HCT116 (cell line): ENCODE measurements around the gene NEB. TPM values are rescaled to one million over a fixed set of nuclear protein-coding genes. Genes with fewer than 3 reads are reported as not detected.

ENCODE experiments used
- ATAC-seq: fragments of 200-7000 bp; cut with Tn5 transposase; 2 replicates; pipeline ENCODE4 v1.9.1; 2020; ENCODE audit warnings: mild to moderate bottlenecking, moderate library complexity
- BruUV-seq: library from RNA; stranded (reverse); fragments of 400-500 nt; replicated peaks from 2 replicates; lab custom pipeline; 2021; lab: Mats Ljungman, UMichigan
- CTCF ChIA-PET: fragments of 300-600 bp; sonication (Branson Sonifier 250); formaldehyde crosslinking; loops from one replicate; lab custom pipeline; 2021; ENCODE audit warnings: antibody characterized with exemption; lab: Charles Lee
- POLR2A ChIA-PET: fragments of 300-600, 350-600 bp; sonication (Branson Sonifier 250); formaldehyde crosslinking; loops from one replicate; lab custom pipeline; 2021; ENCODE audit warnings: antibody characterized with exemption; lab: Charles Lee
- RAD21 ChIA-PET, 2 experiments: fragments of 300-600 bp; sonication (Branson Sonifier 250); formaldehyde crosslinking; loops; one replicate each; lab custom pipeline; 2023; ENCODE audit warnings: low total read pairs in 2 of 2; ENCODE audit not compliant: uncharacterized antibody in 2 of 2, unreplicated experiment in 2 of 2, low non-redundant PET in 1 of 2; lab: Charles Lee
- DNase-seq: peaks from one replicate; pipeline ENCODE4 v3.0.0-alpha.2; 2010; ENCODE audit warnings: low read depth, low spot score
- H2AFZ ChIP-seq: fragments of 200-600 bp; shearing (Covaris generic), sonication (generic); 2 replicates; pipeline ENCODE4 v1.6.1; 2017; ENCODE audit warnings: low read depth, mixed run types, mixed read lengths, antibody characterized with exemption, low read length; ENCODE audit not compliant: poor library complexity, severe bottlenecking
- H3K27ac ChIP-seq: 2 replicates; pipeline ENCODE4 v1.5.1; 2012; ENCODE audit warnings: low read depth, low read length
- H3K27me3 ChIP-seq: fragments of 200-600 bp; sonication (generic); 2 replicates; pipeline ENCODE4 v1.6.1; 2016; ENCODE audit warnings: mixed run types, low read length, mixed read lengths; ENCODE audit not compliant: insufficient read depth
- H3K36me3 ChIP-seq, 2 experiments: fragments of 200-500 bp in 1 of 2; fragments of 200-600 bp in 1 of 2; sonication (Bioruptor generic) in 1 of 2; sonication (generic) in 1 of 2; 2 replicates each; pipeline versions ENCODE4 v1.5.1 to v1.6.1; 2014 to 2016; ENCODE audit warnings: low read length in 2 of 2, inconsistent platforms in 1 of 2, mixed read lengths in 1 of 2, mixed run types in 1 of 2; ENCODE audit not compliant: insufficient read depth in 2 of 2, control insufficient read depth in 1 of 2
- H3K4me1 ChIP-seq, 2 experiments: fragments of 200-600 bp in 1 of 2; sonication (generic) in 1 of 2; 2 replicates each; pipeline versions ENCODE4 v1.5.1 to v1.6.1; 2012 to 2017; ENCODE audit warnings: low read length in 2 of 2, inconsistent platforms in 1 of 2, mild to moderate bottlenecking in 1 of 2, mixed read lengths in 1 of 2, mixed run types in 1 of 2, moderate library complexity in 1 of 2; ENCODE audit not compliant: insufficient read depth in 2 of 2, control insufficient read depth in 1 of 2
- H3K4me2 ChIP-seq: fragments of 200-600 bp; sonication (generic); 2 replicates; pipeline ENCODE4 v1.6.1; 2017; ENCODE audit warnings: mixed run types, low read length, mixed read lengths
- H3K4me3 ChIP-seq, 2 experiments: fragments of 200-600 bp in 1 of 2; sonication (generic) in 1 of 2; replicated peaks in 1 of 2; 2 replicates each; pipeline ENCODE4 v1.5.1; 2011 to 2016; ENCODE audit warnings: low read length in 2 of 2, control low read depth in 1 of 2, low read depth in 1 of 2, mild to moderate bottlenecking in 1 of 2, mixed read lengths in 1 of 2, mixed run types in 1 of 2
- H3K79me2 ChIP-seq: fragments of 200-600 bp; sonication (generic); 2 replicates; pipeline ENCODE4 v1.6.1; 2017; ENCODE audit warnings: mild to moderate bottlenecking, mixed run types, low read length, moderate library complexity, mixed read lengths; ENCODE audit not compliant: insufficient read depth
- H3K9ac ChIP-seq: fragments of 200-600 bp; sonication (generic); 2 replicates; pipeline ENCODE4 v1.6.1; 2016; ENCODE audit warnings: low read length, mixed read lengths
- H3K9me2 ChIP-seq: fragments of 200-600 bp; sonication (generic), shearing (Covaris generic); 2 replicates; pipeline ENCODE4 v1.6.1; 2017; ENCODE audit warnings: mixed run types, mild to moderate bottlenecking, moderate library complexity; ENCODE audit not compliant: insufficient read depth
- H3K9me3 ChIP-seq, 2 experiments: fragments of 200-500 bp in 1 of 2; fragments of 200-600 bp in 1 of 2; sonication (Bioruptor generic) in 1 of 2; sonication (generic) in 1 of 2; 2 replicates each; pipeline ENCODE4 v1.6.1; 2014 to 2017; ENCODE audit warnings: low read length in 2 of 2, mixed read lengths in 2 of 2, inconsistent platforms in 1 of 2, low read depth in 1 of 2, mild to moderate bottlenecking in 1 of 2, mixed run types in 1 of 2, moderate library complexity in 1 of 2; ENCODE audit not compliant: control insufficient read depth in 1 of 2, insufficient read depth in 1 of 2
- H4K20me1 ChIP-seq: fragments of 200-600 bp; sonication (generic), shearing (Covaris generic); 2 replicates; pipeline ENCODE4 v1.6.1; 2017; ENCODE audit warnings: mixed run types, mild to moderate bottlenecking, moderate library complexity; ENCODE audit not compliant: insufficient read depth
- ELF1 ChIP-seq: IDR thresholded peaks from 2 replicates; pipeline ENCODE4 v1.6.1; 2012; ENCODE audit warnings: low read depth, borderline replicate concordance
- FOSL1 ChIP-seq: IDR thresholded peaks from 2 replicates; pipeline ENCODE4 v1.6.1; 2012; ENCODE audit warnings: low read depth
- POLR2A ChIP-seq: IDR thresholded peaks from 2 replicates; pipeline ENCODE4 v1.7.0; 2011; ENCODE audit warnings: borderline replicate concordance; ENCODE audit not compliant: insufficient read depth, insufficient read length; ENCODE audit errors: extremely low read depth
- RAD21 ChIP-seq: IDR thresholded peaks from 2 replicates; pipeline ENCODE4 v1.6.1; 2012; ENCODE audit warnings: low read depth, mild to moderate bottlenecking
- SP1 ChIP-seq: IDR thresholded peaks from 2 replicates; pipeline ENCODE4 v1.6.1; 2012; ENCODE audit warnings: low read depth
- YY1 ChIP-seq: IDR thresholded peaks from 2 replicates; pipeline ENCODE4 v1.6.1; 2011; ENCODE audit warnings: low read length, low read depth, moderate library complexity, mild to moderate bottlenecking; ENCODE audit not compliant: insufficient replicate concordance; ENCODE audit errors: extremely low read depth
- ZFX ChIP-seq: fragments of 450-650 bp; IDR thresholded peaks from 2 replicates; pipeline ENCODE4 v1.6.1; 2017
- ZNF274 ChIP-seq: fragments of 200-500 bp; sonication (Bioruptor generic); IDR thresholded peaks from 2 replicates; pipeline ENCODE4 v1.6.1; 2014; ENCODE audit warnings: mild to moderate bottlenecking, low read depth, low read length, inconsistent platforms
- intact Hi-C: fragments of 100-400 bp; cut with micrococcal nuclease; formaldehyde crosslinking; loops from 2 replicates; pipeline ENCODE4 v1.10.0; 2022
- total RNA-seq: library from RNA; stranded (reverse); gene quantifications from one replicate; pipeline ENCODE4 v1.2.1, GENCODE V29; 2021; ENCODE audit not compliant: unreplicated experiment
- TF ChIP-seq, protein P1 (sequence below): IDR thresholded peaks from 2 replicates; pipeline ENCODE4 v1.6.1; 2012
- TF ChIP-seq, protein P2 (sequence below): IDR thresholded peaks from 2 replicates; pipeline ENCODE4 v1.6.1; 2011; ENCODE audit warnings: mild to moderate bottlenecking, low read length, moderate library complexity; ENCODE audit not compliant: insufficient replicate concordance; ENCODE audit errors: extremely low read depth
- TF ChIP-seq, protein P3 (sequence below), 3 experiments: fragments of 200-600 bp in 1 of 3; sonication (generic) in 1 of 3; IDR thresholded peaks in 2 of 3; conservative IDR thresholded peaks in 1 of 3; 2 replicates each; pipeline ENCODE4 v1.5.1; 2012 to 2017; ENCODE audit warnings: low read depth in 2 of 3, low read length in 2 of 3, antibody characterized with exemption in 1 of 3, borderline replicate concordance in 1 of 3, control low read depth in 1 of 3, mild to moderate bottlenecking in 1 of 3, mixed read lengths in 1 of 3, mixed run types in 1 of 3, moderate library complexity in 1 of 3; ENCODE audit not compliant: insufficient read depth in 1 of 3

Gene NEB
- total RNA-seq, 1 experiment from 2014 or later: 0.34 TPM

DNA sequence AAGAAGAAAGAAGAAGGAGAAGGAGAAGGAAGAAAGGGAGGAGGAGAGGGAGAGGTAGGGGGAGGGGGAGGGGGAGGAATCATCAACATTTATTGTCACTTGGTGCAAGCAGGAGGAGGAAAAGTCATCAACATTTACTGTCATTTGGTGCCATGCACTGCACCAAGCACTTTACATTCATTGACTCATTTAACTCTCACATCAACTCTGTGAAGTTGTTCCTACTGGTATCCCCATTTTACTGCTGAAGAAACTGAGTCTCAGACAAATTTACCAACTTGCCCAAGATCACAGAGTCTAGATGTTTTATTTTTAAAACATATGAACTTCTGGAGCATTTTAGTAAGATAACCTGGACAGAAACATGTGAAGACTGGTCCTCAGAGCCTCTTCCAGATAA, 46.7 kb upstream of the NEB start:
- ATAC-seq: no peak
- RAD21 ChIA-PET: no interaction called here

More for the DNA sequence above, 46.7 kb upstream of the NEB start:
- H3K4me1 ChIP-seq: no peaks in the 10 kb centered on the region
- no peaks in the 10 kb centered on the region for H3K27me3 ChIP-seq
- no peak overlapping the region for H3K4me3 ChIP-seq
- H3K79me2 ChIP-seq: no peaks in the 10 kb centered on the region
- no peaks in the 10 kb centered on the region for H3K9me2 ChIP-seq
- ChIA-PET CTCF (no interaction called here), POLR2A (no interaction called here)
- no peaks in the 10 kb centered on the region for H3K9me3 ChIP-seq
- BruUV-seq: no TSS peak
- no peak overlapping the region for H3K9ac ChIP-seq
- TF ChIP-seq POLR2A: no peak
- TF ChIP-seq RAD21: no peak
- no peak for TF ChIP-seq ZFX
- no peak for TF ChIP-seq SP1
- TF ChIP-seq, protein P1, sequence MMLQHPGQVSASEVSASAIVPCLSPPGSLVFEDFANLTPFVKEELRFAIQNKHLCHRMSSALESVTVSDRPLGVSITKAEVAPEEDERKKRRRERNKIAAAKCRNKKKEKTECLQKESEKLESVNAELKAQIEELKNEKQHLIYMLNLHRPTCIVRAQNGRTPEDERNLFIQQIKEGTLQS: no peak
- TF ChIP-seq FOSL1: no peak
- TF ChIP-seq, protein P2, sequence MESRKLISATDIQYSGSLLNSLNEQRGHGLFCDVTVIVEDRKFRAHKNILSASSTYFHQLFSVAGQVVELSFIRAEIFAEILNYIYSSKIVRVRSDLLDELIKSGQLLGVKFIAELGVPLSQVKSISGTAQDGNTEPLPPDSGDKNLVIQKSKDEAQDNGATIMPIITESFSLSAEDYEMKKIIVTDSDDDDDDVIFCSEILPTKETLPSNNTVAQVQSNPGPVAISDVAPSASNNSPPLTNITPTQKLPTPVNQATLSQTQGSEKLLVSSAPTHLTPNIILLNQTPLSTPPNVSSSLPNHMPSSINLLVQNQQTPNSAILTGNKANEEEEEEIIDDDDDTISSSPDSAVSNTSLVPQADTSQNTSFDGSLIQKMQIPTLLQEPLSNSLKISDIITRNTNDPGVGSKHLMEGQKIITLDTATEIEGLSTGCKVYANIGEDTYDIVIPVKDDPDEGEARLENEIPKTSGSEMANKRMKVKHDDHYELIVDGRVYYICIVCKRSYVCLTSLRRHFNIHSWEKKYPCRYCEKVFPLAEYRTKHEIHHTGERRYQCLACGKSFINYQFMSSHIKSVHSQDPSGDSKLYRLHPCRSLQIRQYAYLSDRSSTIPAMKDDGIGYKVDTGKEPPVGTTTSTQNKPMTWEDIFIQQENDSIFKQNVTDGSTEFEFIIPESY: no peak
- TF ChIP-seq, protein P3, sequence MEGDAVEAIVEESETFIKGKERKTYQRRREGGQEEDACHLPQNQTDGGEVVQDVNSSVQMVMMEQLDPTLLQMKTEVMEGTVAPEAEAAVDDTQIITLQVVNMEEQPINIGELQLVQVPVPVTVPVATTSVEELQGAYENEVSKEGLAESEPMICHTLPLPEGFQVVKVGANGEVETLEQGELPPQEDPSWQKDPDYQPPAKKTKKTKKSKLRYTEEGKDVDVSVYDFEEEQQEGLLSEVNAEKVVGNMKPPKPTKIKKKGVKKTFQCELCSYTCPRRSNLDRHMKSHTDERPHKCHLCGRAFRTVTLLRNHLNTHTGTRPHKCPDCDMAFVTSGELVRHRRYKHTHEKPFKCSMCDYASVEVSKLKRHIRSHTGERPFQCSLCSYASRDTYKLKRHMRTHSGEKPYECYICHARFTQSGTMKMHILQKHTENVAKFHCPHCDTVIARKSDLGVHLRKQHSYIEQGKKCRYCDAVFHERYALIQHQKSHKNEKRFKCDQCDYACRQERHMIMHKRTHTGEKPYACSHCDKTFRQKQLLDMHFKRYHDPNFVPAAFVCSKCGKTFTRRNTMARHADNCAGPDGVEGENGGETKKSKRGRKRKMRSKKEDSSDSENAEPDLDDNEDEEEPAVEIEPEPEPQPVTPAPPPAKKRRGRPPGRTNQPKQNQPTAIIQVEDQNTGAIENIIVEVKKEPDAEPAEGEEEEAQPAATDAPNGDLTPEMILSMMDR (IDR thresholded peaks at IDR 0.05 in 2 of 3, conservative IDR thresholded peaks at IDR 0.05 in 1 of 3; ENCODE audit: borderline replicate concordance in 1 of 3, insufficient read depth in 1 of 3, low read depth in 2 of 3, low read length in 2 of 3): no peak
- no peak for TF ChIP-seq ELF1
- TF ChIP-seq ZNF274: no peak
- TF ChIP-seq YY1: no peak
- no peak overlapping the region for H3K4me2 ChIP-seq
- H4K20me1 ChIP-seq: no peaks in the 10 kb centered on the region
- no peak for DNase-seq
- H3K27ac ChIP-seq: no peak overlapping the region
- intact Hi-C loops: no loop called here
- no peak overlapping the region for H2AFZ ChIP-seq
- H3K36me3 ChIP-seq: no peaks in the 10 kb centered on the region
